ENCODE data around the gene SIGMAR1.

GRCh38 chr9:34627716-34628655, 9.6 kb downstream of the SIGMAR1 start:
- TF ChIP-seq EP300 (conservative IDR thresholded peaks at IDR 0.05; ENCODE audit: poor library complexity, severe bottlenecking) (no peak), CTCF (IDR thresholded peaks at IDR 0.05; ENCODE audit: poor library complexity, severe bottlenecking) (no peak), POLR2AphosphoS5 (IDR thresholded peaks at IDR 0.05) (no peak), EZH2 (IDR thresholded peaks at IDR 0.05; ENCODE audit: borderline replicate concordance, insufficient read depth, low read length, poor library complexity, severe bottlenecking) (no peak), RAD21 (conservative IDR thresholded peaks at IDR 0.05) (no peak)
